Stimulated activated CD8-positive, alpha-beta memory T cell treated with anti-CD3 and anti-CD28 coated beads, Interleukin-12 subunit alpha, Interleukin-12 subunit beta, amount 100 ng/mL, for 4 hours (primary cell): Measurements from ENCODE around the gene SYT6.

Experiments used
- DNase-seq: peaks from one replicate; pipeline ENCODE4 v3.0.0-alpha.2; 2020; ENCODE audit warnings: low read depth

The SYT6 gene

GRCh38 chr1:114117654-114118053 is 36.0 kb downstream of the SYT6 start:
- no peak for DNase-seq

- no peak for DNase-seq
Observed at GRCh38 chr1:114116086-114116485, 37.6 kb downstream of the SYT6 start.

GRCh38 chr1:114114185-114115094 is 39.2 kb downstream of the SYT6 start:
- no peak for DNase-seq

GRCh38 chr1:114113411-114114184 is 40.1 kb downstream of the SYT6 start:
- no peak for DNase-seq

- DNase-seq, result no peak
Observed at GRCh38 chr1:114112775-114113174, 40.9 kb downstream of the SYT6 start.

- no peak for DNase-seq
Observed at GRCh38 chr1:114111731-114112641, 41.7 kb downstream of the SYT6 start.

GRCh38 chr1:114109981-114110380 is 43.7 kb downstream of the SYT6 start:
- DNase-seq, result no peak

GRCh38 chr1:114108751-114109255 is 44.9 kb downstream of the SYT6 start:
- DNase-seq, result no peak

GRCh38 chr1:114107474-114108435 is 45.9 kb downstream of the SYT6 start:
- no peak for DNase-seq

- DNase-seq, result no peak
Observed at GRCh38 chr1:114105421-114105979, 48.2 kb downstream of the SYT6 start.

- no peak for DNase-seq
Observed at GRCh38 chr1:114104949-114105348, 48.7 kb downstream of the SYT6 start.

- DNase-seq, result no peak
Observed at GRCh38 chr1:114103992-114104391, 49.7 kb downstream of the SYT6 start.

- no peak for DNase-seq
Observed at GRCh38 chr1:114102136-114102535, 51.5 kb downstream of the SYT6 start.

GRCh38 chr1:114100148-114100547 is 53.5 kb downstream of the SYT6 start:
- DNase-seq, result no peak

- DNase-seq, result no peak
Observed at GRCh38 chr1:114099268-114099667, 54.4 kb downstream of the SYT6 start.

GRCh38 chr1:114097109-114097508 is 56.6 kb downstream of the SYT6 start:
- no peak for DNase-seq

GRCh38 chr1:114094675-114095074 is 59.0 kb downstream of the SYT6 start:
- DNase-seq, result no peak

GRCh38 chr1:114094363-114094634 is 59.4 kb downstream of the SYT6 start:
- no peak for DNase-seq

- no peak for DNase-seq
Observed at GRCh38 chr1:114093624-114094362, 59.9 kb downstream of the SYT6 start.
